Small intestine (tissue), 7 donors: ENCODE data around the gene IER5L. TPM values are rescaled to one million over a fixed set of nuclear protein-coding genes. Genes with fewer than 3 reads are reported as not detected.
"Not testable (repeated sequence)": the region's sequence is repeated elsewhere in the genome, so short reads cannot be mapped to it uniquely, and the experiment has no call there.

Experiments
- DNase-seq, 2 donors: peaks; one replicate each; pipeline versions ENCODE4 v3.0.0 to v3.0.0-alpha.2; 2013
- FAIRE-seq: peaks from 2 replicates; lab custom pipeline; 2012; peaks lifted over from hg19 to GRCh38; lab: Jason Lieb, UNC
- H3K27ac ChIP-seq, 3 donors: one replicate each; pipeline ENCODE4 v1.5.1; 2013; ENCODE audit warnings: low read length in 2 of 3, mild to moderate bottlenecking in 2 of 3, control low read depth in 1 of 3, inconsistent platforms in 1 of 3, low read depth in 1 of 3, moderate library complexity in 1 of 3
- H3K27me3 ChIP-seq, 3 donors: one replicate each; pipeline ENCODE4 v1.6.1; 2013; ENCODE audit warnings: low read length in 3 of 3, inconsistent platforms in 1 of 3; ENCODE audit not compliant: control insufficient read depth in 3 of 3, insufficient read depth in 3 of 3
- H3K36me3 ChIP-seq, 3 donors: one replicate each; pipeline ENCODE4 v1.6.1; 2013; ENCODE audit warnings: low read length in 3 of 3, inconsistent platforms in 1 of 3, low read depth in 1 of 3, mild to moderate bottlenecking in 1 of 3, moderate library complexity in 1 of 3; ENCODE audit not compliant: control insufficient read depth in 3 of 3, insufficient read depth in 2 of 3
- H3K4me1 ChIP-seq, 3 donors: one replicate each; pipeline ENCODE4 v1.6.1; 2013; ENCODE audit warnings: low read length in 2 of 3, inconsistent platforms in 1 of 3, low read depth in 1 of 3, mild to moderate bottlenecking in 1 of 3, moderate library complexity in 1 of 3; ENCODE audit not compliant: control insufficient read depth in 3 of 3, insufficient read depth in 2 of 3
- H3K4me3 ChIP-seq, 3 donors: one replicate each; pipeline ENCODE4 v1.5.1; 2013; ENCODE audit warnings: low read length in 3 of 3, control low read depth in 1 of 3, inconsistent platforms in 1 of 3, low read depth in 1 of 3, mild to moderate bottlenecking in 1 of 3, moderate library complexity in 1 of 3
- H3K9me3 ChIP-seq, 2 donors: one replicate each; pipeline ENCODE4 v1.6.1; 2013; ENCODE audit warnings: low read depth in 1 of 2, low read length in 1 of 2; ENCODE audit not compliant: control insufficient read depth in 2 of 2, insufficient read depth in 1 of 2
- WGBS, 3 donors: extraction: QIAGEN DNeasy Blood & Tissue Kit; methylation state at CpG; one replicate each; pipeline ENCODE4 v1.1.7; 2013; 5-methylcytosine and 5-hydroxymethylcytosine counted together
- polyA plus RNA-seq, 4 donors: library from polyadenylated mRNA; stranded (reverse) in 3 of 4; unstranded in 1 of 4; fragments of 200-250 nt in 3 of 4; fragments of 120-200 nt in 1 of 4; gene quantifications; one replicate each; pipeline versions ENCODE4 v1.2.1 to v1.2.3, GENCODE V29; 2013
- donor health status: healthy with polysubstance abuse.
- donor health status: control.
- donor health status: control.
- donor health status: Bipolar disorder and iron deficiency.
- donor health status: healthy.

The IER5L gene
- polyA plus RNA-seq, 4 donors = 0.89 to 13.7 (median 4.6) TPM

- Histone ChIP-seq H3K4me1 (peaks cover 0 to 11% (median 3%) of the 10 kb centered on the region in 3 donors), H3K27ac (no peak overlapping the region), H3K4me3 (no peak overlapping the region), H3K27me3 (no peaks in the 10 kb centered on the region), H3K36me3 (no peaks in the 10 kb centered on the region), H3K9me3 (peaks cover 0 to 8% of the 10 kb centered on the region in 2 donors)
- 63 to 68% (median 64%) methylated on average over 9 of the region's 9 CpGs for WGBS, 3 donors
- DNase-seq = no peak
- no peak for FAIRE-seq
These were observed 23.8 kb upstream of the IER5L start for GRCh38 chr9:129201866-129202265.

DNA sequence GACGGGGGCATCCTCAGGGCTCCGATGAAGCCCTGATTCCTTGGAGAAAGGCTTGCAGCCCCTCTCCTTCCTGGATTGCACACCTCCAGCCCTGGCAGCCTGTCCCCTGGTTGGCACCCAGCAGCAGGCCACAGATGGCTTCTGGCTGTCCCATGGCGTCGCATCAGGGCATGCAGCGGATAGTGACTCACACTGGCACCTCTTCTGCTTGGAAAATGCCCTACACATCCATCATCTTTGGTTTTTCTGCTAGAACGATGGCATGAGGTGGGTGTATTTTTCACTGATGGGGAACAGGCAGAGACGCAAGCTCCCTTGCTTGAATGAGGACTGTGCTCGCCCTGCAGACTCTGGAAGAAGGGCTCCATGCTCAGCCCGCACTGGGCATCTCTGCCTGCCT is 23.2 kb upstream of the IER5L start:
- 79 to 92% (median 85%) methylated on average over 9 of the region's 9 CpGs for WGBS, 3 donors
- Histone ChIP-seq H3K36me3 (no peaks in the 10 kb centered on the region), H3K27me3 (no peaks in the 10 kb centered on the region), H3K27ac (no peak overlapping the region), H3K4me3 (no peak overlapping the region), H3K9me3 (peaks cover 0 to 8% of the 10 kb centered on the region in 2 donors), H3K4me1 (peaks cover 0 to 11% (median 3%) of the 10 kb centered on the region in 3 donors)
- DNase-seq (no peak), FAIRE-seq (no peak)

- Histone ChIP-seq H3K27ac (no peak overlapping the region), H3K4me3 (no peak overlapping the region), H3K36me3 (no peaks in the 10 kb centered on the region), H3K27me3 (no peaks in the 10 kb centered on the region), H3K9me3 (peaks cover 0 to 15% of the 10 kb centered on the region in 2 donors), H3K4me1 (peaks cover 0 to 9% (median 3%) of the 10 kb centered on the region in 3 donors)
- FAIRE-seq (no peak), DNase-seq (no peak)
- WGBS, 3 donors = 92 to 95% (median 93%) methylated on average over 6 of the region's 6 CpGs
These were observed 22.2 kb upstream of the IER5L start for GRCh38 chr9:129200255-129200654.

GRCh38 chr9:129199044-129199435 is 21.0 kb upstream of the IER5L start:
- WGBS, 3 donors = 78 to 80% (median 79%) methylated on average over 7 of the region's 7 CpGs

GRCh38 chr9:129198319-129199043 is 20.4 kb upstream of the IER5L start:
- Histone ChIP-seq H3K27ac (peak overlapping the region in 2 of 3 donors; percentile 5 to 86), H3K4me1 (peaks cover 0 to 9% (median 3%) of the 10 kb centered on the region in 3 donors), H3K4me3 (no peak overlapping the region), H3K27me3 (no peaks in the 10 kb centered on the region), H3K9me3 (peaks cover 0 to 15% of the 10 kb centered on the region in 2 donors), H3K36me3 (no peaks in the 10 kb centered on the region)
- 41 to 57% (median 57%) methylated on average over 30 of the region's 30 CpGs for WGBS, 3 donors
- DNase-seq = peak in 1 of 2 donors; percentile 27
- FAIRE-seq = no peak

More at GRCh38 chr9:129199044-129199435, 21.0 kb upstream of the IER5L start:
- no peaks in the 10 kb centered on the region for H3K36me3 ChIP-seq
- H3K4me3 ChIP-seq = no peak overlapping the region
- H3K27me3 ChIP-seq = no peaks in the 10 kb centered on the region
- peak overlapping the region in 1 of 3 donors; percentile 44 for H3K27ac ChIP-seq
- FAIRE-seq (no peak), DNase-seq (no peak)
- H3K9me3 ChIP-seq = peaks cover 0 to 15% of the 10 kb centered on the region in 2 donors
- peaks cover 0 to 9% (median 3%) of the 10 kb centered on the region in 3 donors for H3K4me1 ChIP-seq

DNA sequence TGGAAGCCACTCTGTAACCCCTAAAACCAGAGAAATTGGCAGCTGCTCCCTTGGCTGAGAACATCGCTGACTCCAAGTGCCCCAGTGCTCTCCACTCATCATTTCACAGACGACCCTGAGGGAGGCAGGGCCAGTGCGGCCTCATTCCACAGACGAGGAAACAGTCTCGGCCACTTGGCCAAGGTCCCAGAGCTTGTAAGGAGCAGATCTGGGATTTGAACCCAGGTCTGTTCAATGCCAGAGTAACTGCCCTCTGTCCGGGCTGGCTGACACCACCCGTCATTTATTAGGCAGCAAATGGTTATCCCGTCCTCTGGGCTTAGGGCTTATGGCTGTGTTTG is 19.9 kb upstream of the IER5L start:
- 21 to 40% (median 38%) methylated on average over 8 of the region's 8 CpGs for WGBS, 3 donors

GRCh38 chr9:129197045-129197444 is 19.0 kb upstream of the IER5L start:
- not testable (repeated sequence) for FAIRE-seq, H3K27ac ChIP-seq, H3K4me3 ChIP-seq, DNase-seq, H3K4me1 ChIP-seq, H3K36me3 ChIP-seq, H3K27me3 ChIP-seq
- WGBS, 3 donors = 83 to 88% (median 87%) methylated on average over 6 of the region's 6 CpGs
- peaks cover 0 to 16% of the 10 kb centered on the region in 2 donors for H3K9me3 ChIP-seq

More for the DNA sequence above, 19.9 kb upstream of the IER5L start:
- Histone ChIP-seq H3K9me3 (peaks cover 0 to 15% of the 10 kb centered on the region in 2 donors), H3K36me3 (no peaks in the 10 kb centered on the region), H3K4me3 (no peak overlapping the region), H3K4me1 (peaks cover 0 to 9% (median 3%) of the 10 kb centered on the region in 3 donors), H3K27ac (peak overlapping the region in 2 of 3 donors; percentile 5 to 86), H3K27me3 (no peaks in the 10 kb centered on the region)
- no peak for FAIRE-seq
- DNase-seq = no peak

DNA sequence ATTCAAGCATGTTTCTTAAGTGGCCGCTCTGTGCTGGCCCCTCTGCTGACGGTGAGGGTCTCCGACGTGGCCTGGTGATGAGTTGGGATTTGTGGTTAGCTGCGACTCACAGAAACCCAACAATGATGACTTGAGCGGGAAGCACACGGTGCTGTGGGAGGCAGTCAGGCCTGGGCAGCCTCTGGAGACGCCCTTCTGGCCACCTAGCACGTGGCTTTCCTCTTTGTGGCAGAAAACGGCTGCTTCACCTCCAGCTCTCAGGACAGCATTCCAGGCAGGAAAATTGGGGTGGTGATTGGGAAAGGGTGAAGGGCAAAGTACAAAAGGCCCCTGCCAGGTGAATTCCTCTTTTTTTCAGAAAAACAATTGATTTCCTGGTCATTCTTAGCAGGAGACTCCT is 17.5 kb upstream of the IER5L start:
- H3K4me1 ChIP-seq = peaks cover 0 to 9% (median 0%) of the 10 kb centered on the region in 3 donors
- WGBS, 3 donors = 82 to 89% (median 83%) methylated on average over 10 of the region's 10 CpGs
- H3K9me3 ChIP-seq = peaks cover 0 to 19% of the 10 kb centered on the region in 2 donors
- FAIRE-seq (no peak), DNase-seq (no peak)
- H3K27me3 ChIP-seq = no peaks in the 10 kb centered on the region
- no peak overlapping the region for H3K27ac ChIP-seq
- no peaks in the 10 kb centered on the region for H3K36me3 ChIP-seq
- no peak overlapping the region for H3K4me3 ChIP-seq
